Naive thymus-derived CD4-positive, alpha-beta T cell (primary cell): ENCODE measurements around the gene SPAG6. TPM values are rescaled to one million over a fixed set of nuclear protein-coding genes. Genes with fewer than 3 reads are reported as not detected.
"Not testable (repeated sequence)": the region's sequence is repeated elsewhere in the genome, so short reads cannot be mapped to it uniquely, and the experiment has no call there.

Experiments
- ATAC-seq: fragments of 150-1000 bp; cut with Tn5 transposase; 2 replicates; pipeline ENCODE4 v1.10.0; 2021; ENCODE audit warnings: mild to moderate bottlenecking, moderate library complexity
- CTCF ChIA-PET: fragments of 350-600 bp; sonication (Branson Sonifier 250); formaldehyde crosslinking; loops from one replicate; lab custom pipeline; 2021; ENCODE audit warnings: antibody characterized with exemption; lab: Charles Lee
- POLR2A ChIA-PET: fragments of 350-600 bp; sonication (Branson Sonifier 250); formaldehyde crosslinking; loops from one replicate; lab custom pipeline; 2021; ENCODE audit warnings: antibody characterized with exemption, inconsistent platforms; lab: Charles Lee
- DNase-seq, 9 donors: peaks; one replicate each; pipeline versions ENCODE4 v3.0.0 to v3.0.0-alpha.2; 2020 to 2022; ENCODE audit warnings: mixed read lengths in 1 of 9
- H3K27ac ChIP-seq: one replicate; pipeline ENCODE4 v1.7.0; 2013; ENCODE audit warnings: mild to moderate bottlenecking, low read depth, low read length, moderate library complexity
- H3K27me3 ChIP-seq, 2 donors: one replicate each; pipeline ENCODE4 v1.7.0; 2013; ENCODE audit warnings: low read length in 2 of 2, mild to moderate bottlenecking in 2 of 2, moderate library complexity in 2 of 2; ENCODE audit not compliant: control insufficient read depth in 2 of 2, insufficient read depth in 2 of 2
- H3K36me3 ChIP-seq, 3 experiments: 1 replicate in 2 of 3; 2 replicates in 1 of 3; pipeline ENCODE4 v1.7.0; 2013; ENCODE audit warnings: low read length in 3 of 3, mild to moderate bottlenecking in 3 of 3, moderate library complexity in 1 of 3; ENCODE audit not compliant: insufficient read depth in 3 of 3, control insufficient read depth in 2 of 3
- H3K4me1 ChIP-seq, 2 donors: one replicate each; pipeline ENCODE4 v1.7.0; 2013; ENCODE audit warnings: low read length in 2 of 2, mild to moderate bottlenecking in 2 of 2, moderate library complexity in 1 of 2; ENCODE audit not compliant: control insufficient read depth in 2 of 2, insufficient read depth in 2 of 2
- H3K4me3 ChIP-seq: 2 replicates; pipeline ENCODE4 v1.7.0; 2013; ENCODE audit warnings: mild to moderate bottlenecking, low read length
- H3K9me3 ChIP-seq, 3 experiments: 1 replicate in 2 of 3; 2 replicates in 1 of 3; pipeline ENCODE4 v1.7.0; 2013; ENCODE audit warnings: low read length in 3 of 3; ENCODE audit not compliant: control insufficient read depth in 2 of 3
- H3K27ac Mint-ChIP-seq, 9 donors: one replicate each; pipeline ENCODE4 v1.8.0; 2020 to 2022; ENCODE audit warnings: mixed read lengths in 9 of 9, mild to moderate bottlenecking in 8 of 9, moderate library complexity in 5 of 9, inconsistent platforms in 2 of 9
- H3K27me3 Mint-ChIP-seq, 5 donors: one replicate each; pipeline ENCODE4 v1.8.0; 2021 to 2022; ENCODE audit warnings: mixed read lengths in 5 of 5, mild to moderate bottlenecking in 1 of 5
- H3K36me3 Mint-ChIP-seq, 5 donors: one replicate each; pipeline ENCODE4 v1.8.0; 2020 to 2022; ENCODE audit warnings: mixed read lengths in 5 of 5, mild to moderate bottlenecking in 3 of 5, inconsistent platforms in 1 of 5
- H3K4me1 Mint-ChIP-seq, 7 donors: one replicate each; pipeline ENCODE4 v1.8.0; 2020 to 2022; ENCODE audit warnings: mixed read lengths in 7 of 7, mild to moderate bottlenecking in 3 of 7, inconsistent platforms in 1 of 7
- H3K4me3 Mint-ChIP-seq, 10 donors: one replicate each; pipeline ENCODE4 v1.8.0; 2020 to 2022; ENCODE audit warnings: mild to moderate bottlenecking in 10 of 10, mixed read lengths in 10 of 10, moderate library complexity in 6 of 10, inconsistent platforms in 2 of 10
- H3K9me3 Mint-ChIP-seq, 11 donors: one replicate each; pipeline ENCODE4 v1.8.0; 2020 to 2022; ENCODE audit warnings: mixed read lengths in 11 of 11, mild to moderate bottlenecking in 4 of 11, inconsistent platforms in 1 of 11, moderate library complexity in 1 of 11
- intact Hi-C, 2 donors: fragments of 100-400 bp; cut with micrococcal nuclease; formaldehyde crosslinking; loops; one replicate each; pipeline ENCODE4 v1.15.1; 2023
- polyA plus RNA-seq, 2 donors: library from polyadenylated mRNA; unstranded; fragments of 300-500 nt; fragmentation: Illumina TruSeq; gene quantifications; one replicate each; pipeline ENCODE4 v1.2.3, GENCODE V29; 2021
- total RNA-seq, 6 experiments: library from RNA in 5 of 6; stranded (reverse) in 5 of 6; gene quantifications; 1 replicate in 5 of 6; 2 replicates in 1 of 6; pipeline ENCODE4 v1.2.3 and lab custom pipeline; 2021 to 2026

SPAG6 gene
- total and polyA plus RNA-seq, 7 experiments from 2014 or later = 0.46 to 0.93 TPM; not detected in 5

- ChIA-PET CTCF (no interaction called here), POLR2A (no interaction called here)
- intact Hi-C loops = no loop called here
- H3K36me3 ChIP-seq = no peaks in the 10 kb centered on the region
- ATAC-seq = no peak
- H3K4me3 ChIP-seq = no peak overlapping the region
- no peak overlapping the region for H3K27ac Mint-ChIP-seq
- DNase-seq = no peak
- H3K27me3 Mint-ChIP-seq = peaks cover 0 to 21% (median 19%) of the 10 kb centered on the region in 5 donors
- H3K4me3 Mint-ChIP-seq = no peak overlapping the region
- peaks cover 0 to 5% (median 0%) of the 10 kb centered on the region in 11 donors for H3K9me3 Mint-ChIP-seq
- H3K36me3 Mint-ChIP-seq = no peaks in the 10 kb centered on the region
- H3K27ac ChIP-seq = no peak overlapping the region
- no peaks in the 10 kb centered on the region for H3K4me1 Mint-ChIP-seq
- no peaks in the 10 kb centered on the region for H3K4me1 ChIP-seq
- no peaks in the 10 kb centered on the region for H3K9me3 ChIP-seq
- H3K27me3 ChIP-seq = no peaks in the 10 kb centered on the region
Measured at GRCh38 chr10:22391600-22391999, 46.3 kb downstream of the SPAG6 start.

DNA sequence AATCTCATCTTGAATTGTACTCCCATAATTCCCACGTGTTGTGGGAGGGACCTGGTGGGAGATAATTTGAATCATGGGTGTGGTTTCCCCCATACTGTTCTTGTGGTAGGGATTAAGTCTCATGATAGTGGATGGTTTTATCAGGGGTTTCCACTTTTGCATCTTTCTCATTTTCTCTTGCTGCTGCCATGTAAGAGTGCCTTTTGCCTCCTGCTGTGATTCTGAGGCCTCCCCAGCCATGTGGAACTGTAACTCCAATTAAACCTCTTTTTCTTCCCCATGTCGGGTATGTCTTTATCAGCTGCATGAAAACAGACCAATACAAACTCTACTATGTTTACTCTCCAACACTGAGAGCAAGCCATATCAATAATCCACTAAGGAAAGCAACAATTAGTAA is 50.9 kb downstream of the SPAG6 start:
- H3K4me1 Mint-ChIP-seq, DNase-seq, CTCF ChIA-PET, H3K27me3 ChIP-seq, H3K4me1 ChIP-seq, H3K4me3 ChIP-seq, H3K27ac ChIP-seq, H3K27ac Mint-ChIP-seq, POLR2A ChIA-PET, H3K4me3 Mint-ChIP-seq, H3K36me3 Mint-ChIP-seq, H3K36me3 ChIP-seq, H3K9me3 Mint-ChIP-seq, H3K9me3 ChIP-seq, ATAC-seq, intact Hi-C loops: not testable (repeated sequence)
- H3K27me3 Mint-ChIP-seq = peaks cover 0 to 21% (median 16%) of the 10 kb centered on the region in 5 donors

GRCh38 chr10:22406916-22407315 is 61.6 kb downstream of the SPAG6 start:
- Mint-ChIP-seq H3K9me3 (peaks cover 0 to 11% (median 4%) of the 10 kb centered on the region in 11 donors), H3K27me3 (peaks cover 6 to 17% (median 13%) of the 10 kb centered on the region in 5 donors)
- ATAC-seq, H3K4me3 ChIP-seq, H3K36me3 Mint-ChIP-seq, intact Hi-C loops, CTCF ChIA-PET, H3K4me3 Mint-ChIP-seq, H3K27ac Mint-ChIP-seq, H3K4me1 ChIP-seq, H3K4me1 Mint-ChIP-seq, H3K27me3 ChIP-seq, H3K36me3 ChIP-seq, H3K27ac ChIP-seq, DNase-seq, H3K9me3 ChIP-seq, POLR2A ChIA-PET: not testable (repeated sequence)

- H3K4me1 ChIP-seq = no peaks in the 10 kb centered on the region
Measured at GRCh38 chr10:22410394-22410793, 65.1 kb downstream of the SPAG6 start.

DNA sequence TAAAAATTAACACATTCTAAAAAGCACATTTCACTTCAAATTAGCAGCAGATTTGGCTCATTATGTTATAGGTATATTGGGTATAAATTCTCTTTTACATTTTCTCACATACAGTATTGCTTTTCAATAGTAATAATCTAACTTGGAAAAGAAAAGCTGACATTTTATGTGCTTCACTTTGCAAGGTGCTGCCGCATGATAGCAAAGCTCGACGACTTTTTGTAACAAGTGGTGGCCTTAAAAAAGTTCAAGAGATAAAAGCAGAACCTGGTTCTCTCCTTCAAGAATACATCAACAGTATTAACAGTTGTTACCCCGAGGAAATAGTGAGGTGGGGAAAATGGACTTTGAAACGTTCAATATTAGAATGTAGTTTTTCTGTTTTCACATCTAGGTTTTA is 65.5 kb downstream of the SPAG6 start:
- intact Hi-C loops = no loop called here
- no peaks in the 10 kb centered on the region for H3K27me3 ChIP-seq
- no peak overlapping the region for H3K4me3 ChIP-seq
- Mint-ChIP-seq H3K9me3 (peaks cover 0 to 11% (median 4%) of the 10 kb centered on the region in 11 donors), H3K36me3 (no peaks in the 10 kb centered on the region), H3K27ac (no peak overlapping the region), H3K4me3 (no peak overlapping the region), H3K4me1 (no peaks in the 10 kb centered on the region), H3K27me3 (peaks cover 6 to 21% (median 15%) of the 10 kb centered on the region in 5 donors)
- POLR2A ChIA-PET = no interaction called here
- DNase-seq (no peak), ATAC-seq (no peak)
- no peak overlapping the region for H3K27ac ChIP-seq
- H3K4me1 ChIP-seq = no peaks in the 10 kb centered on the region
- H3K9me3 ChIP-seq = no peaks in the 10 kb centered on the region
- H3K36me3 ChIP-seq = no peaks in the 10 kb centered on the region
- CTCF ChIA-PET = no interaction called here

More at GRCh38 chr10:22410394-22410793, 65.1 kb downstream of the SPAG6 start:
- ATAC-seq (no peak), DNase-seq (no peak)
- no peaks in the 10 kb centered on the region for H3K36me3 Mint-ChIP-seq
- intact Hi-C loops = no loop called here
- CTCF ChIA-PET = no interaction called here
- H3K27ac Mint-ChIP-seq = no peak overlapping the region
- peaks cover 6 to 21% (median 15%) of the 10 kb centered on the region in 5 donors for H3K27me3 Mint-ChIP-seq
- peaks cover 0 to 11% (median 4%) of the 10 kb centered on the region in 11 donors for H3K9me3 Mint-ChIP-seq
- H3K4me3 ChIP-seq = no peak overlapping the region
- H3K27me3 ChIP-seq = no peaks in the 10 kb centered on the region
- no peaks in the 10 kb centered on the region for H3K36me3 ChIP-seq
- no peaks in the 10 kb centered on the region for H3K9me3 ChIP-seq
- POLR2A ChIA-PET = interaction anchor here (0.5 kb wide), 1 partner anchor 151 kb away, joined by 3 read pairs; no protein-coding TSS in a partner anchor
- H3K4me3 Mint-ChIP-seq = no peak overlapping the region
- no peak overlapping the region for H3K27ac ChIP-seq
- no peaks in the 10 kb centered on the region for H3K4me1 Mint-ChIP-seq

DNA sequence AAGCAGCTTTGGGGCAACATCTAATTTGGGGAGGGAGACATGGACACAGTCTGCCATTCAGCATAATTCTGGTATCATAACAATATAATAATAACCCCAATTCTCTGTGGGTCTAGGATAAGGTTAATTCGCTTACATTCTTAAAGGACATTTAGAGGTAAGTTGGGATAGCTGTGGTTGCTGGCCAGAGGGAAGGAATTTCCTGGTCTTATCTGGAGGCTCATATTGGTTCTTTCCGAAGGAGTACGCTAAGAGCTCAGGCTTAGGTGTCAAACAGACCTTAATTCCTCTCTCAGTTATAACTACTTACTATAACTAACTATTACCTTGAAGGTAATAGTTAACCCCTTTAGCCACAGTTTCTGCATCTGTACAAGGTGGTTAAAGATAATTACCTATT is 68.8 kb downstream of the SPAG6 start:
- Mint-ChIP-seq H3K27me3 (peaks cover 0 to 13% (median 9%) of the 10 kb centered on the region in 5 donors), H3K27ac (no peak overlapping the region), H3K9me3 (peaks cover 0 to 2% (median 0%) of the 10 kb centered on the region in 11 donors), H3K4me1 (no peaks in the 10 kb centered on the region), H3K36me3 (no peaks in the 10 kb centered on the region), H3K4me3 (no peak overlapping the region)
- Histone ChIP-seq H3K9me3 (no peaks in the 10 kb centered on the region), H3K4me1 (no peaks in the 10 kb centered on the region), H3K36me3 (no peaks in the 10 kb centered on the region), H3K27me3 (no peaks in the 10 kb centered on the region), H3K4me3 (no peak overlapping the region), H3K27ac (no peak overlapping the region)
- POLR2A ChIA-PET = interaction anchor here (1.1 kb wide), 1 partner anchor 24 kb away, joined by 3 read pairs; no protein-coding TSS in a partner anchor
- intact Hi-C loops = no loop called here
- ATAC-seq (no peak), DNase-seq (no peak)
- CTCF ChIA-PET = no interaction called here

DNA sequence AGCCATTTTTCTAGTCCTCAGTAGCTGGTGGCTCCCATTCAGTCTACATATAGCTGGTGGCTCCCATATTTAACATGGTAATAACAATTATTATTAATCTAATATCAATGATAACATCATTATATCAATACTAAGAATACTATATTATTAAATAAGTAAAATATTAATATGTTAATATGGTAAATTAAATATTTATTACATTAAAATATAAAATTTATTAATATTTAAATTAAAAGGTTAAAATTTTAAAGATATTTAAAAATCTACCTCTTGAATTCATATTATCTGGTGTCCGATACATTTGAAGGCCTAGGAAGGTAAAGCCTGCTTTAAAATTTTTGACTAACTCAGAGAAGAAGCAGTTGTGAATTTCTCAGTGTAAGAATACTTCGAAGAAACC is 69.8 kb downstream of the SPAG6 start:
- ChIA-PET CTCF (no interaction called here), POLR2A (interaction anchor here (1.1 kb wide), 1 partner anchor 23 kb away, joined by 3 read pairs; no protein-coding TSS in a partner anchor)
- Histone ChIP-seq H3K9me3 (no peaks in the 10 kb centered on the region), H3K27me3 (no peaks in the 10 kb centered on the region), H3K4me1 (no peaks in the 10 kb centered on the region), H3K4me3 (no peak overlapping the region), H3K36me3 (no peaks in the 10 kb centered on the region), H3K27ac (no peak overlapping the region)
- no peaks in the 10 kb centered on the region for H3K9me3 Mint-ChIP-seq
- H3K4me1 Mint-ChIP-seq = no peaks in the 10 kb centered on the region
- peaks cover 0 to 9% (median 6%) of the 10 kb centered on the region in 5 donors for H3K27me3 Mint-ChIP-seq
- H3K27ac Mint-ChIP-seq = no peak overlapping the region
- intact Hi-C loops = no loop called here
- no peak for DNase-seq
- H3K4me3 Mint-ChIP-seq = no peak overlapping the region
- no peaks in the 10 kb centered on the region for H3K36me3 Mint-ChIP-seq
- ATAC-seq = no peak
